GM12801 (cell line): ENCODE measurements around the gene SLC6A19.

ENCODE experiments used
- CTCF ChIP-seq: IDR thresholded peaks from one replicate; pipeline ENCODE4 v1.5.1; 2011; ENCODE audit warnings: control low read depth; ENCODE audit not compliant: insufficient read length; ENCODE audit errors: extremely low read depth

The SLC6A19 gene

GRCh38 chr5:1201327-1202025 lies at the start of gene SLC6A19:
Gene SLC6A19 (plus strand): TSS chr5:1201595. CDS start chr5:1201651, 56 bp downstream.
- TF ChIP-seq CTCF = no peak

GRCh38 chr5:1152156-1152555 lies 49.2 kb upstream of the SLC6A19 start:
- TF ChIP-seq CTCF = no peak

- no peak for TF ChIP-seq CTCF
These were observed 48.6 kb upstream of the SLC6A19 start for GRCh38 chr5:1152771-1153282.

GRCh38 chr5:1153428-1153827 lies 48.0 kb upstream of the SLC6A19 start:
- TF ChIP-seq CTCF = no peak

- no peak for TF ChIP-seq CTCF
These were observed 46.0 kb upstream of the SLC6A19 start for GRCh38 chr5:1155191-1156032.

GRCh38 chr5:1156033-1156753 lies 45.2 kb upstream of the SLC6A19 start:
- TF ChIP-seq CTCF = no peak
